ENCODE data around the gene NAA20. TPM values are rescaled to one million over a fixed set of nuclear protein-coding genes. Genes with fewer than 3 reads are reported as not detected.
A peak's percentile ranks its signal among the peaks of the same experiment; 100 is the strongest.

The NAA20 gene
- total and polyA plus RNA-seq, 2 of the 4 experiments (the other 2 are of a cell fraction), result 35.7 to 58.8 TPM

GRCh38 chr20:19987046-19987445 lies 30.1 kb upstream of the NAA20 start:
- H3K4me3 ChIP-seq (ENCODE audit: insufficient read depth, low read depth, low read length), result no peak overlapping the region
- dilution Hi-C loops (cut with HindIII; ENCODE audit: low sequenced_read_pairs, unreplicated experiment), result no loop called here
- H4K20me1 ChIP-seq (ENCODE audit: insufficient read depth, low read length), result peaks cover 74% of the 10 kb centered on the region
- peaks cover 11 to 71% of the 10 kb centered on the region in 2 experiments; a peak in 3 of 4 replicates for H3K79me1 ChIP-seq (ENCODE audit: low read depth in 1 of 2, low read length in 2 of 2)
- intact Hi-C loops (cut with micrococcal nuclease), result no loop called here
- peaks cover 18% of the 10 kb centered on the region for H3K36me3 ChIP-seq (ENCODE audit: control insufficient read depth, insufficient read depth, low read length)
- ChIA-PET POLR2A (ENCODE audit: unreplicated experiment) (no interaction called here), CTCF (no interaction called here)
- DNase-seq (no peak), ATAC-seq (ENCODE audit: low read depth) (no peak)
- TF ChIP-seq CTCF (conservative IDR thresholded peaks at IDR 0.05; ENCODE audit: low read depth, low read length), result no peak
- no peak for TF ChIP-seq USF2 (IDR thresholded peaks at IDR 0.05; ENCODE audit: low read depth, low read length)
- no peak for TF ChIP-seq ELK1 (IDR thresholded peaks at IDR 0.05; ENCODE audit: borderline replicate concordance, low read depth, low read length)
- TF ChIP-seq RFX5 (IDR thresholded peaks at IDR 0.05; ENCODE audit: low read depth, low read length), result no peak
- no peak for TF ChIP-seq SMC3 (IDR thresholded peaks at IDR 0.05; ENCODE audit: low read depth, low read length)
- TF ChIP-seq MAFK (IDR thresholded peaks at IDR 0.05; ENCODE audit: low read depth, low read length), result no peak
- TF ChIP-seq RAD21 (IDR thresholded peaks at IDR 0.05; ENCODE audit: low read length), result no peak
- TF ChIP-seq CHD1 (IDR thresholded peaks at IDR 0.05; ENCODE audit: low read depth, low read length), result no peak
- TF ChIP-seq MAZ (IDR thresholded peaks at IDR 0.05; ENCODE audit: borderline replicate concordance, low read depth, low read length), result no peak
- TF ChIP-seq CEBPB (IDR thresholded peaks at IDR 0.05; ENCODE audit: low read depth, low read length), result no peak
- no peak for TF ChIP-seq NFE2L2 (IDR thresholded peaks at IDR 0.05; ENCODE audit: low read depth, low read length)
- TF ChIP-seq RCOR1 (IDR thresholded peaks at IDR 0.05; ENCODE audit: insufficient replicate concordance, low read length), result no peak
- no peak for TF ChIP-seq FOS (IDR thresholded peaks at IDR 0.05; ENCODE audit: low read depth, low read length)
- no peak for TF ChIP-seq MXI1 (IDR thresholded peaks at IDR 0.05; ENCODE audit: borderline replicate concordance, low read depth, low read length)
- TF ChIP-seq BHLHE40 (IDR thresholded peaks at IDR 0.05; ENCODE audit: low read depth, low read length), result no peak
- no peak for TF ChIP-seq POLR2A (IDR thresholded peaks at IDR 0.05; ENCODE audit: low read depth, low read length)
- H3K18ac ChIP-seq (ENCODE audit: low read depth, low read length), result no peak overlapping the region; the same call in 1 of the 2 replicates
- H3K23ac ChIP-seq (ENCODE audit: low read depth, low read length), result peak overlapping the region; percentile 63
- no peaks in the 10 kb centered on the region for H3K9me3 ChIP-seq (ENCODE audit: control insufficient read depth, insufficient read depth, low read length)
- H2AFZ ChIP-seq (replicated peaks; ENCODE audit: low read length, poor library complexity), result no peak overlapping the region
- peak overlapping the region; percentile 22; the same call in 1 of the 2 replicates for H3K14ac ChIP-seq (replicated peaks; ENCODE audit: low read depth, low read length)
- H2BK15ac ChIP-seq (ENCODE audit: low read depth, low read length), result peak overlapping the region; percentile 20; the same call in 1 of the 3 replicates
- H3K27ac ChIP-seq (ENCODE audit: insufficient read depth, low read length), result peak overlapping the region; percentile 45; the same call in 1 of the 2 replicates
- no peak overlapping the region for H2BK20ac ChIP-seq (ENCODE audit: low read depth, low read length)
- H3K9ac ChIP-seq (ENCODE audit: low read depth, low read length), result no peak overlapping the region
- peak overlapping the region; percentile 66 for H2BK5ac ChIP-seq (ENCODE audit: low read depth, low read length, poor library complexity, severe bottlenecking)
- no peak overlapping the region for H3K4me2 ChIP-seq (ENCODE audit: low read depth, low read length)
- H4K5ac ChIP-seq (ENCODE audit: low read depth, low read length), result no peak overlapping the region
- in situ Hi-C loops (cut with MboI; ENCODE audit: low sequenced_read_pairs), result no loop called here
- whole genome bisulfite sequencing, 2 experiments (ENCODE audit: extremely low coverage in 2 of 2, insufficient read length in 1 of 2), result no CpG with 5 or more reads among the region's 4 CpGs
- no peak overlapping the region for H2AK9ac ChIP-seq (replicated peaks; ENCODE audit: low read depth, low read length, poor library complexity)
- BruUV-seq (replicated peaks), result no TSS peak
- H3K56ac ChIP-seq (ENCODE audit: extremely low read depth, insufficient read depth, low read length), result no peak overlapping the region
- no peaks in the 10 kb centered on the region for H3K27me3 ChIP-seq (ENCODE audit: control insufficient read depth, insufficient read depth, low read length)
- peaks cover 32% of the 10 kb centered on the region for H3K9me1 ChIP-seq (ENCODE audit: insufficient read depth, low read length)
- peak overlapping the region; percentile 66 for H2AK5ac ChIP-seq (ENCODE audit: low read depth, low read length)
- peak overlapping the region in 1 of 2 experiments; percentile 57; a peak in 2 of 4 replicates for H4K8ac ChIP-seq (ENCODE audit: low read depth in 2 of 2, low read length in 2 of 2)
- peaks cover 23% of the 10 kb centered on the region for H3K4me1 ChIP-seq (ENCODE audit: control insufficient read depth, insufficient read depth, low read length)
- peak overlapping the region; percentile 32; the same call in 1 of the 2 replicates for H2BK120ac ChIP-seq (ENCODE audit: low read depth, low read length)
- peak overlapping the region; percentile 52 for H3K4ac ChIP-seq (ENCODE audit: low read depth, low read length)
- H4K91ac ChIP-seq (ENCODE audit: insufficient read depth, low read depth, low read length), result no peak overlapping the region
